Left lobe of liver (tissue), 2 donors: ENCODE results near the gene USP20. TPM values are rescaled to one million over a fixed set of nuclear protein-coding genes. Genes with fewer than 3 reads are reported as not detected.

Source experiments
- ATAC-seq: fragments of 200-7000 bp; cut with Tn5 transposase; one replicate; pipeline ENCODE4 v1.9.1; 2020; ENCODE audit warnings: mild to moderate bottlenecking, moderate library complexity
- DNase-seq: peaks from one replicate; pipeline ENCODE4 v3.0.0-alpha.2; 2020; ENCODE audit warnings: low spot score
- total RNA-seq: library from RNA; stranded (reverse); gene quantifications from one replicate; pipeline ENCODE4 v1.2.1, GENCODE V29; 2021
- donor health status: DM: no; HTN: no; CAD: no; lungs with moderate emphysema.
- donor health status: DM: no; HTN: yes; CAD: no.

USP20 gene
- total RNA-seq, 1 donor from 2014 or later, result 16.7 TPM

GRCh38 chr9:129871046-129871445, 35.8 kb downstream of the USP20 start:
- DNase-seq (no peak), ATAC-seq (no peak)

- DNase-seq, result no peak
- ATAC-seq, result no peak
These were observed 38.4 kb downstream of the USP20 start for GRCh38 chr9:129873563-129874190.

GRCh38 chr9:129874261-129875101, 39.2 kb downstream of the USP20 start:
- no peak for DNase-seq
- ATAC-seq, result no peak

- no peak for DNase-seq
- no peak for ATAC-seq
These were observed 39.9 kb downstream of the USP20 start for GRCh38 chr9:129875181-129875611.

- ATAC-seq, result no peak
- no peak for DNase-seq
These were observed 40.6 kb downstream of the USP20 start for GRCh38 chr9:129875687-129876395.

- DNase-seq (no peak), ATAC-seq (no peak)
These were observed 41.6 kb downstream of the USP20 start for GRCh38 chr9:129876815-129877214.

- no peak for ATAC-seq
- no peak for DNase-seq
These were observed 43.0 kb downstream of the USP20 start for GRCh38 chr9:129878291-129878690.

GRCh38 chr9:129879103-129879699, 43.9 kb downstream of the USP20 start:
- no peak for DNase-seq

GRCh38 chr9:129879991-129880653, 44.9 kb downstream of the USP20 start:
- ATAC-seq (no peak), DNase-seq (no peak)

More at GRCh38 chr9:129879103-129879699, 43.9 kb downstream of the USP20 start:
- ATAC-seq, result no peak

GRCh38 chr9:129880654-129881546, 45.6 kb downstream of the USP20 start:
- ATAC-seq, result no peak
- no peak for DNase-seq

- no peak for DNase-seq
- no peak for ATAC-seq
These were observed 46.5 kb downstream of the USP20 start for GRCh38 chr9:129881547-129882324.

- peak; percentile 87 for ATAC-seq
- DNase-seq, result peak; percentile 86
These were observed 49.2 kb downstream of the USP20 start for GRCh38 chr9:129884220-129885017.

GRCh38 chr9:129885018-129885669, 49.9 kb downstream of the USP20 start:
- ATAC-seq, result peak; percentile 69
- peak; percentile 64 for DNase-seq

- ATAC-seq, result peak; percentile 87
- peak; percentile 87 for DNase-seq
These were observed 50.4 kb downstream of the USP20 start for GRCh38 chr9:129885670-129886106.

GRCh38 chr9:129886226-129887174, 51.2 kb downstream of the USP20 start:
- no peak for ATAC-seq
- no peak for DNase-seq
